ENCODE data around the gene CBFB. TPM values are rescaled to one million over a fixed set of nuclear protein-coding genes. Genes with fewer than 3 reads are reported as not detected.
A peak's percentile ranks its signal among the peaks of the same experiment; 100 is the strongest.

Gene CBFB
- total RNA-seq, 1 experiment from 2014 or later: 76.3 TPM

DNA sequence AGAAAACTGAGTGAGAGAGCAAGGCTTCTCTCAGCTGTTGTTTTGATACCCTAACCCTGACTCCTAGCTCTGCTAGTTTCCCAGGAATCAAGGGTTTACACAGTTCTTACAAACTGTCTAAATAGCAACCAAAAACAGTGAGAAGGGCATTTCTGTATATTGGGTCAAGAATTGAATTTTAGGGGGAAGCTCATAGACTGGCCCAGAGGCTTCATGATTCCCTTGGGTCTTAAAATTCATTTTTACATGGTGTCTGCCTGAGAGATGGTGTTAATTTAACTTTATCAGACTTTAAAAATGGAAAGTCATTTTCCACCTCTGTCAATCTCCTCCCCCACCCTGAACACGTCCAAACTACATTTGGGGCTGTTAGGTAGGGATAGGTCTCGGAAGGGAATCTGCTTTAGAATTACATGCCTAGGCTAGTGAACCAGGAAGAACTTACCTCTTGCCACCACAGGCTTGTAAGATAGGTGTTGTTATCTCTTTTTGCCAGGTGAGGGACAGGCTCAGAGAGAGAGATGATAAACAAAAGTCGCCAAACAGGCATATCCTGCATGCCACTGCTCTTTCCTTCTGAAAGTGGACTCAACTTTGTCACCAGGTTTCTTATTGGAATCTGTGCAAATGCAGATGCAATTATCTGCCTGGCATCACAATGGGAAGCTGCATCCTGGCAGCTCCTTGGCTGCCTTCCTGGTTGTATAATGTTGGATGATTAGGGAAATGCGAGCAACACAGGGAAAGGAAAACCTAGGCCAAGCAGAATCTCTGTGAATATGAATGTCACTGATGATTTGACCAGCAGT is 83.8 kb downstream of the CBFB start:
- no peaks in the 10 kb centered on the region for H3K27me3 ChIP-seq (ENCODE audit: insufficient read depth, low read length)
- Mint-ChIP-seq H3K4me1 (peaks cover 22 to 27% of the 10 kb centered on the region in 2 experiments), H3K27ac (peak overlapping the region in 1 of 3 experiments; percentile 34; a peak in 1 of 7 replicates), H3K36me3 (ENCODE audit: insufficient read depth in 1 of 3, low read depth in 3 of 3) (peaks cover 0 to 5% (median 0%) of the 10 kb centered on the region in 3 experiments; a peak in 2 of 7 replicates), H3K4me3 (no peak overlapping the region), H3K9me3 (no peaks in the 10 kb centered on the region), H3K27me3 (ENCODE audit: low read depth) (peaks cover 1% of the 10 kb centered on the region)
- no peak overlapping the region for H4K8ac ChIP-seq (replicated peaks; ENCODE audit: insufficient read length, low read depth, low read length)
- H3K9me3 ChIP-seq (ENCODE audit: control insufficient read depth, low read depth, low read length): no peaks in the 10 kb centered on the region
- no peak overlapping the region for H2BK12ac ChIP-seq (ENCODE audit: insufficient read length, low read depth, low read length)
- H3K4me1 ChIP-seq (ENCODE audit: insufficient read depth, low read length): no peaks in the 10 kb centered on the region; the same call in 1 of the 2 replicates
- no peak overlapping the region for H4K91ac ChIP-seq (ENCODE audit: insufficient read length, low read depth, low read length)
- H3K18ac ChIP-seq (ENCODE audit: insufficient read length, low read depth, low read length): no peak overlapping the region
- H3K14ac ChIP-seq (ENCODE audit: insufficient read depth, low read length): no peak overlapping the region
- no peak overlapping the region for H2AK5ac ChIP-seq (ENCODE audit: insufficient read length, low read length)
- no peak overlapping the region for H2BK20ac ChIP-seq (ENCODE audit: low read depth, low read length, poor library complexity, severe bottlenecking)
- no peak overlapping the region for H2BK120ac ChIP-seq (ENCODE audit: low read depth, low read length, poor library complexity, severe bottlenecking)
- no peak overlapping the region for H3T11ph ChIP-seq (ENCODE audit: low read length)
- H3K23ac ChIP-seq (ENCODE audit: insufficient read length, low read depth, low read length): no peak overlapping the region
- H2AFZ ChIP-seq (ENCODE audit: low read length): no peak overlapping the region
- no peak overlapping the region for H4K5ac ChIP-seq (ENCODE audit: insufficient read length, low read depth, low read length)
- H3K27ac ChIP-seq (ENCODE audit: insufficient read length, low read depth, low read length): no peak overlapping the region
- H3K56ac ChIP-seq (ENCODE audit: insufficient read length, low read depth, low read length): no peak overlapping the region
- H3K23me2 ChIP-seq (ENCODE audit: insufficient read length, low read depth, low read length, poor library complexity, severe bottlenecking): peaks cover 9% of the 10 kb centered on the region
- peaks cover 6% of the 10 kb centered on the region; the same call in 1 of the 2 replicates for H3K79me2 ChIP-seq (ENCODE audit: insufficient read depth, low read length)
- H3K9ac ChIP-seq (ENCODE audit: extremely low read depth, insufficient read length, low read length): no peak overlapping the region
- TF ChIP-seq, protein P1, sequence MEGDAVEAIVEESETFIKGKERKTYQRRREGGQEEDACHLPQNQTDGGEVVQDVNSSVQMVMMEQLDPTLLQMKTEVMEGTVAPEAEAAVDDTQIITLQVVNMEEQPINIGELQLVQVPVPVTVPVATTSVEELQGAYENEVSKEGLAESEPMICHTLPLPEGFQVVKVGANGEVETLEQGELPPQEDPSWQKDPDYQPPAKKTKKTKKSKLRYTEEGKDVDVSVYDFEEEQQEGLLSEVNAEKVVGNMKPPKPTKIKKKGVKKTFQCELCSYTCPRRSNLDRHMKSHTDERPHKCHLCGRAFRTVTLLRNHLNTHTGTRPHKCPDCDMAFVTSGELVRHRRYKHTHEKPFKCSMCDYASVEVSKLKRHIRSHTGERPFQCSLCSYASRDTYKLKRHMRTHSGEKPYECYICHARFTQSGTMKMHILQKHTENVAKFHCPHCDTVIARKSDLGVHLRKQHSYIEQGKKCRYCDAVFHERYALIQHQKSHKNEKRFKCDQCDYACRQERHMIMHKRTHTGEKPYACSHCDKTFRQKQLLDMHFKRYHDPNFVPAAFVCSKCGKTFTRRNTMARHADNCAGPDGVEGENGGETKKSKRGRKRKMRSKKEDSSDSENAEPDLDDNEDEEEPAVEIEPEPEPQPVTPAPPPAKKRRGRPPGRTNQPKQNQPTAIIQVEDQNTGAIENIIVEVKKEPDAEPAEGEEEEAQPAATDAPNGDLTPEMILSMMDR (conservative IDR thresholded peaks at IDR 0.05): no peak
- no peak overlapping the region for H2BK5ac ChIP-seq (ENCODE audit: insufficient read length, low read length)
- H3K4ac ChIP-seq (ENCODE audit: low read depth, low read length): no peak overlapping the region
- peaks cover 5% of the 10 kb centered on the region for H3K79me1 ChIP-seq (ENCODE audit: insufficient read depth, low read depth, low read length, poor library complexity, severe bottlenecking)
- WGBS (ENCODE audit: extremely low coverage, insufficient read length, low lambda C conversion rate): no CpG with 5 or more reads among the region's 4 CpGs
- H3K4me2 ChIP-seq (ENCODE audit: insufficient read depth, insufficient read length, low read length): no peak overlapping the region
- DNase-seq: no peak
- H2BK15ac ChIP-seq (ENCODE audit: low read depth, low read length): no peak overlapping the region
- H4K20me1 ChIP-seq (ENCODE audit: control insufficient read depth, insufficient read depth, insufficient read length): no peaks in the 10 kb centered on the region
